Stimulated activated naive CD8-positive, alpha-beta T cell treated with anti-CD3 and anti-CD28 coated beads, Interleukin-15, Interleukin-2, amounts not matched to agents 100 ng/mL and 50 ng/mL, for 24 hours (primary cell): ENCODE data around the gene RAB41.

Experiments used
- H3K27ac Mint-ChIP-seq: one replicate; pipeline ENCODE4 v1.8.0; 2021; ENCODE audit warnings: mild to moderate bottlenecking, mixed read lengths
- H3K27me3 Mint-ChIP-seq: one replicate; pipeline ENCODE4 v1.8.0; 2021; ENCODE audit warnings: mixed read lengths
- H3K36me3 Mint-ChIP-seq: one replicate; pipeline ENCODE4 v1.8.0; 2021; ENCODE audit warnings: low read depth, mixed read lengths
- H3K4me1 Mint-ChIP-seq: one replicate; pipeline ENCODE4 v1.8.0; 2021; ENCODE audit warnings: low read depth, mixed read lengths
- H3K4me3 Mint-ChIP-seq: one replicate; pipeline ENCODE4 v1.8.0; 2021; ENCODE audit warnings: mild to moderate bottlenecking, mixed read lengths
- H3K9me3 Mint-ChIP-seq: one replicate; pipeline ENCODE4 v1.8.0; 2021; ENCODE audit warnings: mixed read lengths

RAB41 gene

GRCh38 chrX:70332600-70332999, 50.6 kb downstream of the RAB41 start:
- peaks cover 11% of the 10 kb centered on the region for H3K36me3 Mint-ChIP-seq
- H3K27ac Mint-ChIP-seq = no peak overlapping the region
- H3K9me3 Mint-ChIP-seq = no peaks in the 10 kb centered on the region
- no peaks in the 10 kb centered on the region for H3K27me3 Mint-ChIP-seq
- no peak overlapping the region for H3K4me3 Mint-ChIP-seq
- H3K4me1 Mint-ChIP-seq = peaks cover 17% of the 10 kb centered on the region
